GM12864 (cell line): ENCODE results near the gene ABCC12.

ENCODE experiments used
- DNase-seq: peaks from one replicate; pipeline ENCODE4 v3.0.0-alpha.2; 2011; ENCODE audit warnings: low read depth
- H3K4me3 ChIP-seq: 2 replicates; pipeline ENCODE4 v1.5.1; 2011; ENCODE audit warnings: mild to moderate bottlenecking, low read depth, low read length, control low read depth
- CTCF ChIP-seq: IDR thresholded peaks from 2 replicates; pipeline ENCODE4 v1.5.1; 2011; ENCODE audit warnings: low read depth, mild to moderate bottlenecking, moderate library complexity, low read length, control low read depth, inconsistent platforms; ENCODE audit errors: missing control alignments

Gene ABCC12

GRCh38 chr16:48109475-48109874 is 46.3 kb downstream of the ABCC12 start:
- H3K4me3 ChIP-seq = no peak overlapping the region
- no peak for TF ChIP-seq CTCF
- no peak for DNase-seq

- no peak for TF ChIP-seq CTCF
- H3K4me3 ChIP-seq = no peak overlapping the region
- no peak for DNase-seq
Measured at GRCh38 chr16:48106446-48106845, 49.3 kb downstream of the ABCC12 start.
